Measurements from ENCODE around the gene KIF1A. TPM values are rescaled to one million over a fixed set of nuclear protein-coding genes. Genes with fewer than 3 reads are reported as not detected.
"Not testable (repeated sequence)": the region's sequence is repeated elsewhere in the genome, so short reads cannot be mapped to it uniquely, and the experiment has no call there.

Gene KIF1A
- total and polyA plus RNA-seq, 2 of the 13 experiments (the other 11 are each of a cell fraction or from before 2014, with no cell fraction given): 0.01 TPM; not detected in 1

GRCh38 chr2:240675345-240675744, 144.7 kb downstream of the KIF1A start:
- WGBS (ENCODE audit: low lambda C conversion rate): no CpG with 5 or more reads among the region's 24 CpGs
- FAIRE-seq: peak; percentile 43
- not testable (repeated sequence) for H3K9ac ChIP-seq (ENCODE audit: insufficient read depth, low read depth, low read length)

DNA sequence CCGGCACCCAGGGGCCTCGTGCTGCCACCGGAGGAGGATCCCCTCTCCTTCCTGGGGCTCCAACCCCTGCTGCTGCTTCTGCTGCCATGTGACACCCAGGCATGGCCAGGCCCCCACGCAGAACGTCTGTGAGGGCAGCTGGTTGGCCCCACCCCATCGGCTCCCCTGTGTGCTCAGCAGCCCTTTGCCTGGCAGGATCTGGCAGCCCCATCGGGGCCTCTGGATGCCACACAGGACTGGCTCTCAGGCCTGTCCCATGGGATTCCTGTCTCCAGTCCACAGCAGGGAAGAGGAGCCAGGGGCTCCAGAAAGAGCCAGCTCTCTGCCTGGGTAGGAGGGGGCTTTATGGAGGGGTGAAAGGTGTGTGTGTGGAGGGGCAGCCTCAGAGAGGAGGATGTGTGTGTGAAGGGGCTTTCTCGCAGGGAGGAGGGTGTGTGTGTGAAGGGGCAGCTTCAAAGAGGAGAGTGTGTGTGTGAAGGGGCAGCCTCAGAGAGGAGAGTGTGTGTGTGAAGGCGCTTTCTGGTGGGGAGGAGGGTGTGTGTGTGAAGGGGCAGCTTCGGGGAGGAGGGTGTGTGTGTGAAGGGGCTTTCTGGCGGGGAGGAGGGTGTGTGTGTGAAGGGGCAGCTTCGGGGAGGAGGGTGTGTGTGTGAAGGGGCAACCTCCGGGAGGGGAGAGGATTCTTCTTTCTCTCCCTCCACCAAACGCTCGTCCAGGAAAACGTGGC, 145.4 kb downstream of the KIF1A start:
- FAIRE-seq: not testable (repeated sequence)
- whole genome bisulfite sequencing (ENCODE audit: low lambda C conversion rate): 3% methylated on average over 8 of the region's 16 CpGs

More at GRCh38 chr2:240675345-240675744, 144.7 kb downstream of the KIF1A start:
- H3K79me2 ChIP-seq (ENCODE audit: insufficient read depth, low read length); H3K4me3 ChIP-seq (replicated peaks in 1 of 3; ENCODE audit: insufficient read depth in 1 of 3, low read depth in 2 of 3, low read length in 3 of 3); H3K36me3 ChIP-seq (replicated peaks in 1 of 2; ENCODE audit: control insufficient read depth in 1 of 2, insufficient read depth in 2 of 2, low read length in 2 of 2); H3K9me3 ChIP-seq (ENCODE audit: low read length); H2AFZ ChIP-seq (ENCODE audit: low read length); H4K20me1 ChIP-seq (ENCODE audit: insufficient read depth, low read length); in situ Hi-C loops (cut with HindIII; ENCODE audit: extremely low pct_ligation_motif_present, low pct_unique_long_range_greater_than_20kb); DNase-seq (ENCODE audit: low spot score); CTCF ChIA-PET (ENCODE audit: low intra/inter-chr PET ratio, low total read pairs); H3K27ac ChIP-seq (ENCODE audit: extremely low read length, insufficient read depth, low read length); H3K4me2 ChIP-seq (ENCODE audit: low read depth, low read length); POLR2A ChIA-PET; H3K4me1 ChIP-seq (ENCODE audit: insufficient read depth, low read length); BruUV-seq (replicated peaks); intact Hi-C loops (cut with micrococcal nuclease; ENCODE audit: unreplicated experiment): not testable (repeated sequence)
- H3K27me3 ChIP-seq (ENCODE audit: control insufficient read depth in 1 of 2, insufficient read depth in 2 of 2, low read length in 2 of 2): peaks cover 6 to 38% of the 10 kb centered on the region in 2 experiments
- peak; percentile 49 for ATAC-seq

More for the DNA sequence above, 145.4 kb downstream of the KIF1A start:
- ATAC-seq; CTCF ChIA-PET (ENCODE audit: low intra/inter-chr PET ratio, low total read pairs); intact Hi-C loops (cut with micrococcal nuclease; ENCODE audit: unreplicated experiment); H2AFZ ChIP-seq (ENCODE audit: low read length); H3K9me3 ChIP-seq (ENCODE audit: low read length); H3K27ac ChIP-seq (ENCODE audit: extremely low read length, insufficient read depth, low read length); POLR2A ChIA-PET; H3K4me3 ChIP-seq (replicated peaks in 1 of 3; ENCODE audit: insufficient read depth in 1 of 3, low read depth in 2 of 3, low read length in 3 of 3); H3K4me2 ChIP-seq (ENCODE audit: low read depth, low read length); in situ Hi-C loops (cut with HindIII; ENCODE audit: extremely low pct_ligation_motif_present, low pct_unique_long_range_greater_than_20kb); H4K20me1 ChIP-seq (ENCODE audit: insufficient read depth, low read length); H3K9ac ChIP-seq (ENCODE audit: insufficient read depth, low read depth, low read length); DNase-seq (ENCODE audit: low spot score); H3K36me3 ChIP-seq (replicated peaks in 1 of 2; ENCODE audit: control insufficient read depth in 1 of 2, insufficient read depth in 2 of 2, low read length in 2 of 2); BruUV-seq (replicated peaks); H3K79me2 ChIP-seq (ENCODE audit: insufficient read depth, low read length); H3K4me1 ChIP-seq (ENCODE audit: insufficient read depth, low read length): not testable (repeated sequence)
- peaks cover 6 to 44% of the 10 kb centered on the region in 2 experiments for H3K27me3 ChIP-seq (ENCODE audit: control insufficient read depth in 1 of 2, insufficient read depth in 2 of 2, low read length in 2 of 2)
